Measurements from ENCODE around the gene EEF1A2. TPM values are rescaled to one million over a fixed set of nuclear protein-coding genes. Genes with fewer than 3 reads are reported as not detected.

Gene EEF1A2
- 1 to 10 TPM; 1.3 to 3.0 (median 1.8) TPM for polyA plus RNA-seq (ENCODE audit: insufficient read length in 4 of 4)

DNA sequence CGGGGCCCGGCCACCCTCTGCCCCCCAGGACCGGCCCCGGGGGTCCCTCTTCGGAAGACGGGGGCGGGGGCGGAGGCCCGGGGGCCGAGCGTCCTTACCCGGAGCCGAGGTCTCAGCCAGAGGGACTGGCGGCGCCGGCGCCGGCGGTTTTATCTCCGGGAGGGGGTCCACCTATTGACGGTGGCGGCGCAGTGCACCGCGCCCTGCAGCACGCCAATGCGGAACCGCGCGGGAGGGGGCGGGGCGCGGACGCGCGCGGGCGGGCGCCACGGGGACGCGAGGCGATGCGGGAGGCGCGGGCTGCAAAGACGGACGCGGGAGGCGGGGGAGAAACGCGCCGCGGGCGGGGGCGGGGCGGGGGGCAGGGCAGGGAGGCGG is at the start of gene EEF1A2:
Gene EEF1A2, minus strand, starts transcription at position 124 of the 378 bp plus-strand sequence. CDS start 1,320 bp downstream, outside the sequence.
- no peak for DNase-seq (ENCODE audit: low read depth in 4 of 4, low spot score in 2 of 4)

DNA sequence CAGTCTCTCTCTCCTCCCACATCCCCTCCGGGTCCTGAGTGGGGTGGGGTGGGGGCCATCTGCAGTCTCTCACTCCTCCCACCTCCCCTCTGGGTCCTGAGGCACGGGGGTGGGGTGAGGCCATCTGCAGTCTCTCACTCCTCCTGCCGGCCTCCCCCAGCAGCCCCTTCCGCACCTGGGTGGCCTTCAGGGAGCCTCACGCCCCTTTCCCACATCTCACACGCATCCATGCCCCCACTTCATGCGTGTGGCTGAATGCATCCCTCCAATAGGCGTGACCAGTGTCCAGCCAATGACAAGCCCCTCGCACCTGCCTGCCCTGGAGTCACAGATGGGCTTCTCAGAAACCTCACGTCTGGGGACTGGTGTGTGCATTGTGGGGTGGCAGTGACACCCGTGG is 49.7 kb upstream of the EEF1A2 start:
- DNase-seq (ENCODE audit: low read depth in 4 of 4, low spot score in 2 of 4) = no peak

DNA sequence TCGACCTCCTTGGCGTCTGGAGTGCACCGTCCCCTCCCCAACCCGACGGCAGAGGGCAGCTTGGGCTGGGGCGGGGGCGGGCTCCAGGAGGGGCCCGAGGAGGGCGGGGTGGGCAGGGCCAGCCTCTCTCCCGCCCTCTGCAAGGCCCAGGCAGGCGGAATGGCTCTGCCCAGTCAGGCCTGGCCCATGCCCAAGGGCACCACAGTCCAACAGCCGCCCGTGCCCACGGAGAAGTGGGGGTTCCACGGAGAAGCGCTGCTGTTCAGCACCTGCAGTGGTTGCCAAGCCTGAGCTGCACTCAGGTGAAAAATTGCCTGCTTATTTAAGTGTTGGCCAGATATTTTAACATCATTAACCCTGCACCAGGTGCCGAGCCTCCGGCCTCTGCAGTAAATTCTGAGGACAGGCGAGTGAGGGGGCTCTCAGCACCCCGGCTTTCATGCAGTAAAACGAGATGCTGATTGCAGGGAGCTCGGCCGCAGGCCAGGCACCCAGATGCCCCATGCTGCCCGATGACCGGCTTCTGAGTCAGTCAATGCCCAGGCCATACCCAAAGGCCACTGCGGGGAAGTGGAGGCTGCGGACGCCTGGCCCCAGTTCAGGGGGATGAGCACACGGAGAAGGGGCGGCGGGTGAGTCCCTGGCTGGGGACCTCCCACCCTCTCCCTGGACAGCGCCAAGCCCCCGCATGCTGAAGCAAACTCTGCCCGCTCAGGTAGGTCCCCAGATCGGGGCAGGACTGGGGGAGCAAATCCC is 49.0 kb upstream of the EEF1A2 start, which contains the start of gene SRMS:
Gene SRMS, minus strand, starts transcription at position 25 of the 756 bp plus-strand sequence. CDS start 286 bp downstream, outside the sequence.
- DNase-seq (ENCODE audit: low read depth in 4 of 4, low spot score in 2 of 4) = no peak

DNA sequence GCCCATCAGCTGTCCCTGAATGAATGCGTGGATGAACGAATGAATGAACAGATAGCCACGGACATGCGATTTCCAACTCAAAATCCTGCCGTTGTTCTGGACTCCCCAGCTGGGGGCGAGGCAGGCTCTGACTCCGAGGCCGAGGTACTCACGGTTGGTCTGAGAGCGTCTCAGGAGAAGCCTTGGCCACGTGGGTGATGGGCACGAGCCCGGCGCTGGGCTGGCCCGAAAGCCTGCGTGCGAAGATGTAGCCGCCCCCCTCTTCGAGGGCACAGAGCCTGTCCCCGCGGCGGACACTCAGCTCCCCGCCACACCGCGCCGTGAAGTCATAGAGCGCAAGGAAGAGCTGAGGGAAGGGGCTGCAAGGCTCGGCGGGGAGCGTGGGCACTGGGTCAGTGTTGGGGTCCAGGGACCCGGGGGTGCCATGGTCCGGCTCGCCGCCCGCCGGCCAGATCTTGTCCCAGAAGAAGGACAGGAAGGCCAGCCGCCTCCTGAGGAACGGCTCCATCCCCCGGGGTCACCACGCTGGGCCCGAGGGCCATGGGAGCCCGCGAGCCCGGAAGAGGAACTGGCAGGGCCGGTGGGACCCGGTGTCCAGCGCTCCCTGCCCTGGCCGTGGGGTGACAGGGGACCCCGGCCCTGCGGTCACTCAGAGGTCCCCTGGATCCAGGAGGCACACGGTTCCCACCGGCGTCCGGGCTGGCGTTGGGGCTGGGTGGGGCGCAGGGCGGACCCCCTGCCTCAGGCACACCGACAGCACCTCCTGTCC is 48.3 kb upstream of the EEF1A2 start:
- DNase-seq (ENCODE audit: low read depth in 4 of 4, low spot score in 2 of 4) = no peak

DNA sequence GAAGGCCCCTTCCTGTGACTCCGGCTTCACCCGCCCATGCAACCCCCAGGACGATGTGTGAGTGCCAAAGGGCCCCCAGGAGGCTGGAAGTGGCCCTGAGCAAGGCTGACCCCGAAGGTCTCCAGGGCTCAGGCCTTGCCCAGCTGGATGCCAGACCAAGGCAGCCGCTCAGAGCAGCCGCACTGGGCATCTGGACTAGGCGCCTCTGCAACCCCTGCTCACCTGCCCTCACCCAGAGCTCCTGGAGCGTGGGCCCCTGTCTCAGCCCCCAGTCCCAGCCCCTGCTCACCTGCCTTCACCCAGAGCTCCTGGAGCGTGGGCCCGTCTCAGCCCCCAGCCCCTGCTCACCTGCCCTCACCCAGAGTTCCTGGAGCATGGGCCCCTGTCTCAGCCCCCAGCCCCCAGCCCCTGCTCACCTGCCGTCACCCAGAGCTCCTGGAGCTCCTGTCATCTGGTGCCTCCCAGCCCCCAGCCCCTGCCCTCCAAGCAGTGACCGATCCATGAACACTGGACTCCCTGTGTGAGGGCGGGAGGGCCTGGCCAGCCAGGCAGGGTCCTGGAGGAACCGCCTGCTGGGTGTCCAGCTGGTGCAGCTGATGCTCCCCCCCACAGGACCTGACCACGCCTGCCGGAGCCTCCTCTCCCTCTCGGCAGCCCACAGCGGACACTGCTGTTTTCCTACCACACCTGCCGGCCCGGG is 47.5 kb upstream of the EEF1A2 start:
- no peak for DNase-seq (ENCODE audit: low read depth in 4 of 4, low spot score in 2 of 4)

DNA sequence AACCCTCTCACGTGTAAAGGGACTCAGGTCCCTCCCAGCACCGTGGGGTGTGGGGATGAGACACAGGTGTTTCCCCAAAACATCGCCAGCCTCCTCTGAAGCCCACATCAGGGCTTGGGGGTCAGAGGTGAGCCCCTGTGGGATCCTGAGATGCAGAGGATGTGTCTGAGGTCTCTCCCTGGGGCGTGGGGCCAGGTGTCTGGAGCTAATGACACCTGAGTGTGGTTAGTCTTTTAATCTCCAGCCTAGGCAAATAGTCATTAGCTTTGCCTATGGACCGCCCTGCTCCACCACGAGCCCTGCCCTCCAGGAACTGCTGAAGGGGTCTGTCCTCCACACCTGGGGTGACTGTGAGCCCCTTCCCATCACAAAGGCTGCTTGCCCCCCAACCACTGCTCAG is 46.9 kb upstream of the EEF1A2 start:
- no peak for DNase-seq (ENCODE audit: low read depth in 4 of 4, low spot score in 2 of 4)

DNA sequence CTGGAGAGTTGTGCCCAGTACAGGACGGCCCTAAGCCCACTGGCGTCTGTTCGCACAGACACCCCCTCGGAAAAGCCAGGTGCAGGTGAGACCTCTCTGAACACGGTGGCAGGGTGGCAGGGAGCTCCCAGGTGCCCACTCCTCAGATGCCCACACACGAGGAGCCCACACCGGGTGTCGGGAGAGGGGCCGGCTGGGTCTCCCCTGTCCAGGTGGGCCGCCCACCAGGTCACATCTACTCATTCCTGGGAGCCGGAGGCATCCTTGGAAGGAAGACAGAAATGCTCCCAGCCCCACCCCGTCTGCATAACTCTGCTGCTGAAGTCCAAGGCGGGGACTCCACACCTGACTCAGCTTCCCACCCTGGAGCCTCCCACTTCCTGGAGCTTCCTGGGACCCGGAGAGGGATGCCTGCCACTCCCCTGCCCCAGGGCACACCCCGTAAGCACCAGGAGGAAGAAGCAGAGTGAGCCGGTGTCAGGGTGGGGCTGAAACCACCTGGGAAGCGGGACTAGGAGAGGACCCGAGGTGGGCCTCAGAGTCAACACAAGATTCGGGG is 46.2 kb upstream of the EEF1A2 start:
- no peak for DNase-seq (ENCODE audit: low read depth in 4 of 4, low spot score in 2 of 4)

DNA sequence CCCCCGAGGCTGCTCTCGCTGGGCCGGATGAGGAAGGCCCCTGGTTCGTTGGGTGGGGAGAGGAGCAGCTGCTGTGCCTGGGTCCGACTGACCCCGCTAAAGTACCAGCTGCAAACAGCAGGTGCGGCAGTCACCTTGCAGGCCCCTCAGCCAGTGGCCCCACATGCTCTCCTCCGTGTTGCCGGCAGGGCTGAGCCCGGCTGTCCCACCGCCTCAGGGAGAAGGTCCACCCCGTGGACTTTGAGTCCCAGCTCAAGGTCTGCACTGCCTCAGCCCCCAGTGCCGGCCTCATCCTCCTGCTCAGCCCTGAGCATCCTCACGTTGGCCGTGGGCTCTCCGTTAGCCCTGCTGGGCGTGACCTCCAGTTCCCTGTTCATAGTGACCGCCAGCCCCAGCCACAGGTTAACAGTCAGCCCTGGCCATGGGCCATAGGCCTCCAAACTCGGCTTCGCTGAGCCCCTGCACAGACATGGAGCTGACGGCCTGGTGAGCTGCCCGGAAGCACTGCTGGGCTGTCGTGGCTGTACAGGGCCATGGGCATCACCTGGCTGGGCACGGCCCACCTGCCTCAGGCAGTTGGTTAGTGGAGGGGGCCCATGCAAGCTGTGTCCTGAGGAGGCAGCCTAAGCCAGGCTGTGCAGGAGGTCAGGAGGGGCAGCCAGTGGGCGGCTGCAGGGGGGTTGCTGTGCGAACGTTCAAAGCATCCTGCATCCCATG is 45.5 kb upstream of the EEF1A2 start:
- DNase-seq (ENCODE audit: low read depth in 4 of 4, low spot score in 2 of 4) = no peak

DNA sequence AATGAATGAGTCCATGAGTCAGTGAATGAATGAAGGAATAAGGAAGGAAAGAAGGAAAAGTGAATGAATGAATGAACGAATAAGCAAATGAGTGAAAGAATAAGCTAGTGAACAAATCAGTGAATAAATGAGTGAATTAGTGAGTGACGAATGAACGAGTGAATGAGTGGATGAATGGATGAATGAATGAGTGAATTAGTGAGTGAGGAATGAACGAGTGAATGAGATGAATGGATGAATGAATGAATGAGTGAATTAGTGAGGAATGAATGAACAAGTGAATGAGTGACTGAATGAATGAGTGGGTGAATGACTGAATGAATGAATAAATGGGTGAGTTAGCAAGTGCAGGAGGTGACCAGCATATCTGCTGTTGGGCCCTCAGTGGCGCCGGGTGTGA is 44.9 kb upstream of the EEF1A2 start:
- DNase-seq (ENCODE audit: low read depth in 4 of 4, low spot score in 2 of 4) = no peak

DNA sequence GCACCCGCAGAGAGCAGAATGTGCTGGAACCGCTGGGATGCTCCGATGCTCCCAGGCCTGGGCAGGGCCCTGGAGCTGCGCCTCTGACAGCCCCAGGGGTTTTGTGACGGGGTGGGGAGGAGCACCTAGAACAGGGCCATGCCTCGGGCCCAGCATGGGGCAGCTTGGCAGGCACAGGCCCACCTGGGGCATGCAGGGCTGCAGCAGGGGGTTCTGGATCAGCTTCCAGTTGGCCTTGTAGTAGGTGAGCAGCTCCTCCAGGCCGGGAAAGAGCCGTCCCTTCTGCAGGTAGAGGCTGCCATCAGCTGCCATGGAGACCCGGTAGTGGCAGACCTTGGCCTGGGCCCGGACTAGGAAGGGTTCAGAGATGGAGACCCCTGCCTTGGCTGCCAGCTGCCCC is 44.2 kb upstream of the EEF1A2 start:
- no peak for DNase-seq (ENCODE audit: low read depth in 4 of 4, low spot score in 2 of 4)

DNA sequence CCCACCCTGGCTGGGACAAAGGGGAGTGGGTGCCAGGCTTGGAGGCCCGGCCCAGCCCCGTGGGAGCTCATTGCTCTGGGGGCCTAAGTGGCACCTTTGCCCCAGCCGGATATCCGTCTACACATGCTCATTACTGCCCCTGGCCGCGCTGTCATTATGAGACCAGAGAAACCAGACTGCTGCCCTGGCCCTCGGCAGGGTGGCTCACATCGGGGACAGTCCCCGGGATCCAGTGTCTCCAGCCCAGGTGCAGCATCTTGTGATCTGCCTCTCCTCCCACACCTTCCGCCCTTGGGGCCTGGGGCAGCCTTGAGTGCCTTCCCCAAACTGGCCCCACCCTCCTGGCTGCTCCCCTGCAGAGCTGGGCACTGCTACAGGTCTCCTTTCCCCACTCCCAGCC is 43.8 kb upstream of the EEF1A2 start:
- no peak for DNase-seq (ENCODE audit: low read depth in 4 of 4, low spot score in 2 of 4)

DNA sequence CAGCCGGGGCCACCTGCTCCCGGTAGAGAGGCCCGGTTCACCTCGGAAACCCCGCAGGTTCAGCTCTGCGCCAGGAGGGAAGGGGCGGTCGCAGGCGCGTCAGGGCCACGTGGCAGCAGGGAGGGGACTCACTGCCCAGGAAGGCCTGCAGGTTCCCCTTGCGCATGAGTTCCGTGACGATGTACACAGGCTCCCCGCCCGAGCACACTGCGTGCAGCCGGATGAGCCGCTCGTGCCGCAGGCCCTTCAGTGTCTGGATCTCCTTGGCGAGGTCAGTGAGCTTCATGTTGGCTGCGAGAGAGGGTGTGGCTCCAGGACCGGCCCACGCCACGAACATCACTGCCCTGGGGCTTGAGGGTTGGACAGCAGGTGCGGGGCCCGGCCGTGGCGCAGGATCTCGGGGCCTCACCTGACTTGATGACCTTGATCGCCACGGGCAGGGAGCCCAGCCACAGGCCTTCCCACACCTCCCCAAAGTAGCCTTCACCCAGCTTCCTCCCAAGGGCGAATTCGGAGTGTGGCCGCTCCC is 43.2 kb upstream of the EEF1A2 start:
- DNase-seq (ENCODE audit: low read depth in 4 of 4, low spot score in 2 of 4) = no peak

DNA sequence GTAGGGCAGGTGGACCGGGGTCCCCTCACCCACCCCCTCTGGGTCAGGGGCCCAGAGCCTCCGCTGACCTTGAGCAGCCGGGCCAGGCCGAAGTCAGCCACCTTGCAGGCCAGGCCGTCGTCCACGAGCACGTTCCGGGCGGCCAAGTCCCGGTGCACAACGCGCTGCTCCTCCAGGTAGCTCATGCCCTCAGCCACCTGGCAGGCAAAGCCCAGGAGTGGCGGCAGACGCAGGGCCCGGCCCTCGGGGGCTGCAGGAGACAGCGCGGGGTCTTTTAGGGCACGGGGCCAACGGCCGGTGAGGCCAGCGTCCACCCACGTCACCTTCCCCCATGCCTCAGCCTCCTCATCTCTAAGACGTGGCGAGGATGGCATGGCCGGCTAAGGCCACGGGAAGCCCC is 42.5 kb upstream of the EEF1A2 start:
- no peak for DNase-seq (ENCODE audit: low read depth in 4 of 4, low spot score in 2 of 4)

DNA sequence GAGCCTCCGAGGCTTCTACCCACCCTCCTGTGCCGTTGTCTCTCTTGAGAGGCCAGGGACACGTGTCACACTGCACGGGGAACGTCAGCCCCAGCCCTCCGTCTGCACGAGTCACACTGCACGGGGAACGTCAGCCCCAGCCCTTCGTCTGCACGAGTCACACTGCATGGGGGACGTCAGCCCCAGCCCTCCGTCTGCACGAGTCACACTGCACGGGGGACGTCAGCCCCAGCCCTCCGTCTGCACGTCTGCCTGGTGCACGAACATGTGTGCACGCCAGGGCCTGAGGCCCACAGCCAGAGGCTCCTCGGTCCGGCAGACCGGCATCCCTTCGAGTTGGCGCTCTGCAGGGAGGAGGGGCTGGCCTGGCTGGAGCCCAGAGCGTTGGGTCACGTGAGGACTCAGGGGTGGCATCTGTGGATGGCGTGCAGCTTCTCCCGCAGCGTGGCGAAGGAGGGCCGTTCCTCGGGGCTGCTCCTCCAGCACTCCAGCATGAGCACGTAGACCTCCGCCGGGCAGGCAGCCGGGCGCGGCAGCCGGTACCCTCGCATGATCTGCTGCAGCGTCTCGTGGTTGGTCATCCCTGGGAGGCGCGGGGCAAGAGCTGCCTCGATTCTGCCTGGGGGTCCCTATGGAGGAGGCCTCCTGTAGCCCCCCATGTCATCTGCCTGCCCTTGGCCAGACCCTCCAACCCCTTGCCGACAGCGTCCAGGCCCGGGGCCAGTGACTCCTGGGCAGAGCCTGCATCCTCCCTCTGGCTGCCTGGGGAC is 41.7 kb upstream of the EEF1A2 start:
- DNase-seq (ENCODE audit: low read depth in 4 of 4, low spot score in 2 of 4) = no peak

DNA sequence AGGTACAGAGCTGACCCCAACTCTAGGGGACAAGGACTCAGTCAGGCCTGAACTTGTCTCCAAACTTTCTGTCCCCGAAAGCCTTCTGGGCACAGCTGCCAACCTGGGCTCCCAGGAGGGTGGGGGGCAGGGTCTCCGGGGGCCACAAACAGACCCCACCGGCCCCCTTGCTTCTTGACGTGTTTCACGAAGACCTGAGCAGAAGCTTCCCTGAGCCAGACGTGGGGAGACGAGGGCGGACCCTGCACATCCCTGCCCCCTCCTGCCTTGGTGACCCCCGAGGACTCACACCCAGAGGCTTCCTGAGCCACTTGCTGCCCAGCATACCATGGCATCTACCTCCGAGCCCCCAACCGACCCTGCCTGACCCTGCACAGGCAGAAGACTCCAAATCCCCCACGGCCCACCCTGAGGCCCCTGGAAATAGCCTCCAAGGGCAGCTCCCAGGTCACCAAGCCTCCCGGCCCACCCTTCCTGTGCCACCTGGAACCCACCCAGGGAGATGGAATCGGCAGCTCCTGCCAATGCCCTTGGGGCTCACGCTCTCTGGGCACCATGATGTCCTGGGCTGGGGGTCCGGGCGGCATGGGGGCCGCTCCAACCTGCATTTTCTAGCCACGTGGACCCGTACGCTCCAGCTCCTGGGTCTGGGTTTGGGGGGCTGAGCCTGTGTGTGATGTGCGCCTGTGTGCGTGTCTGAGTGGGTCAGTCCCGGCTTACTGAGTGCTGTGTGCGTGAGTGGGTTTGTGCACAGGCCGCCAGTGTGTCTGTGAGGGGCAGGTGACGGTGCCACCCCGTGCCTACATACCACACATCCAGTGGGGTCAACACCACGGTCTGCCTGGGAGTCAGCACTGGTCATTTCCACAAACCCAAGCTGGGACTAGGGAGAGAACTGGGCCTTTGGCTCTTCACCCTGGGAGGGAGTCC is 40.8 kb upstream of the EEF1A2 start:
- no peak for DNase-seq (ENCODE audit: low read depth in 4 of 4, low spot score in 2 of 4)

DNA sequence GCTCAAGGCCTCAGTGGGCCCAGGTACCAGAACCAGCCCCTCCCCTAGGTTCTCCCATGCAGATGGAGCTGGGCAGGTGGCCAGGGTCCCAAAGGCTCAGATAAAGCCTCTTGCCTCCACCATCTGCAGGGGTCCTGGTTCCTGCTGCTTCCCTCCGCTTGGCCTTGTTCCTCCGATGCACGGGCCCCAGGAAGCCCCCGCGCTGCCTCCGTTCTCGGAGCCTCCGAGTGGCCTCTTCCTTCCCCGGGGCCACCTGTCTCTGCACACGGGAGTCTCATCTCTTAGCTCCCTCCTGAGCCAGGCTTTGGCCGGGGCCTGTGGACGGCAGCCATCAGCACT is 40.2 kb upstream of the EEF1A2 start:
- no peak for DNase-seq (ENCODE audit: low read depth in 4 of 4, low spot score in 2 of 4)

DNA sequence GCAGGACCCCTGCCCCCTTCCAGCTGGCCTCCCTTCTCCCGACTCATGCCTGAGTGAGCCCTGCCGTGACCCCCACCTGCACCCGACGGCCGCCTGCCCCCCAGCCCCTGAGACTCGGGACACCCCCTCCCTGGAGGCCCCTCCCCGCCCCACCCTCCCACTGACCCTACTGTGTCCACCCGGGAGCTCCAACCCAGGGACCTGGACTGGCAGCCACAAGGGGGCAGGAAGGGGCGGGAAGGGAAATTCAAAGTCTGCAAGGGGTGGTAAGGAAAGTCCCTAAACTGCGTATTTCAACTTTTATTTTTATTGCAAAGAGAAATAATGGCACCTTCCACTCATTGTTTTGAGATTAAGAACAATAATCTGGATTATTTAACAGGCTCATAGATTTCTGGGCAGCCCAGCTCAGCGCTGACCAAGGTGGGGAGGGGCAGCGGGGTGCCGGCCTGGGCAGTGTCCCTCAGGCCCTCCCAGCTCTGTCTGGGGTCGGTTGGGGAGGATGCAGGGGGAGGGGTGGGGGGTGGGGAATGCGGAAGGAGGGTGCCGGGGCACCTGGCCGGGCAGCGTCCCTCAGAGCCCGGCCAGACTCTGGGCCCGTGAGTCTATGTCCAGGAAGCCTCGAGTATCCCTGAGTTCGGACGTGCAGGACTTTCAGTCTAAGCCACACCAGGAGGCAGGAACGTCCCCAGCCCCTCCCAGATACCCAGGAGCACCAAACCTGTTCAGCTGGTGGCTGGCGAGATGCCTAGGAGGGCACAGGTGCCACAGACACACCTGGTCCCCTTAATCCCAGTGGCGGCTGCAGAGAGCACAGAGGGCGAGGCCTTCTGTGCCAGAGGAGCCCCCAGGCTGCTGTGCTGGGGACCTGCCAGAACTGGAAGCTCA is 39.6 kb upstream of the EEF1A2 start:
- no peak for DNase-seq (ENCODE audit: low read depth in 4 of 4, low spot score in 2 of 4)

Data from left renal cortex interstitium (tissue), 4 donors.